GM18873 (cell line): ENCODE results near the gene CCDC28A.

Experiments
- ATAC-seq: cut with Tn5 transposase; IDR thresholded peaks from one replicate; pipeline ENCODE4 v1.9.1; 2021; ENCODE audit warnings: mild to moderate bottlenecking, moderate library complexity, moderate number of reproducible peaks; ENCODE audit not compliant: unreplicated experiment, low FRiP score

The CCDC28A gene

GRCh38 chr6:138832182-138832581 is 58.6 kb downstream of the CCDC28A start:
- ATAC-seq, result no peak

- no peak for ATAC-seq
Observed at GRCh38 chr6:138833816-138834539, 60.4 kb downstream of the CCDC28A start.

- no peak for ATAC-seq
Observed at GRCh38 chr6:138837246-138837645, 63.7 kb downstream of the CCDC28A start.
